HTR-8/SVneo (cell line): ENCODE data around the gene ALX4.
A peak's percentile ranks its signal among the peaks of the same experiment; 100 is the strongest.

ENCODE experiments used
- DNase-seq: peaks from one replicate; pipeline ENCODE4 v3.0.0; 2011; ENCODE audit warnings: low spot score, mixed read lengths; ENCODE audit not compliant: insufficient read length
- FAIRE-seq: peaks from 2 replicates; lab custom pipeline; 2011; peaks lifted over from hg19 to GRCh38; lab: Jason Lieb, UNC

ALX4 gene

DNA sequence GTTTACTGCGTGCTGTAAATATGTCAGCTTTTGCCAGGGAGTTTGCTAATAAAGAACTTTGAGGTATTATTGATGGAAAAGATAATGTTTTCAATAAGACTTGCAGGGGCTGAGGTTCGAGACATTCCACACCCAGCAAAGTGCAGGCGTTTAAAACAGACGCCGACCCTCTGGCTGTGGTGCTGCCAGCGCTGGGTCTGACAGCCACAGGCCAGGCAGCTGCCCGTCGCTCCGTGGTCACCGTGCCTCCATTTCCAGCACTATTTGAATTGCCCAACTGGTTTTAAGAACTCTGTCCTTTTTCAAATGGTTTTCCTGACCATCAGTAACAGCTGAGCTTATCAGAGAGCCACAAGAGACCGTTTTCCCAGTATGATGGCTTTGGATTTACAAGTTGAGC lies 28.1 kb upstream of the ALX4 start:
- no peak for DNase-seq
- FAIRE-seq, result no peak

DNA sequence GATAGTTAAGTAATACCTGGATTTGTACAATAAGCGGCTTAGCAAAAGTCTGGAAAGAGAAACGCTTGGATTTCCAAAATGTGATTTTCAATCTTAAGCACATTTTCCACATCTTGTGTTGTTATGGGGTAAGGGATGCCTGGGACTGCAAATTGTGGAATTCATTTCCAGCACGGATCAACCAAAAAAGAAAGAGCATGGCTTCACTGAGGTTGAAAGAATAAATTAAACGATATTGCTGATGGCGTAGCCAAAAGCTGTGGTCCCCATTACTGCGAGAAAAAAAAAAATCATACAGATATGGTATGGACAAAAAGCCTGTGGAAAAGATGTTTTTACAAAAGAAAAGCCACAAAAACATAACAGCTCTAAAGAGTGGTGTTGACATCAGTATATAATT lies 26.0 kb upstream of the ALX4 start:
- FAIRE-seq, result no peak

DNA sequence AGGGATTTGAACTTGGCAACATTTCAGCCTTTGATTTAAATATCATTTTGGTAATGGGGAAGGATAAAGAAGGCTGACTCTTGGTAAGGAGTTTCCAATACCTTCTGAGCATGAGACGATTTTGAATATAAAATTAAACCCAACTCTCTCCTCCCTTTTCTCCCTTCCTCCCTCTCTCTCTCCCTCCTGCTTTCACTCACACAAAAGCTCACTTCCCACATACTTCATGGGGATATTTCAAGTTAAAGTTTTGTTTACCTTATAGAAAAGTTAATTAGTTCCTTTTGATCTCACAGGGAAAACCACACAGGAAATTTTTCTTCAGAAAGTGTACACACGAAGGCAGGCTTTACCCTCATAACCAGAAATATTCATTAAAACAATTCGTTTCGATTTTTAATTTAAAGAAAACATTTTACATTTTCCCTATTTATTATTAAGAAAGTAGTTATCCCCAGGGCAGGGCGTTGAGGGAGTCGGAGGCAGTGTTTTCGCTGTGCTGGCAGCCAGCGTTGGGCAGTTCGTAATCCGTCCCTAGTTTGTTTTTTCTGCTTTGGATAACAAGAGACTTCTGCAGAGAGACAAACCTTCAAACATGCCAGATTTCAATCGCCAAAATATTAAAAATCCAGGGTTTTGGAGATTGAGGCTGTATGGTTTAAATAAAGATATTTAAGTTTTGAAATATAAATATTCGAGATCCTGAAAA lies 25.3 kb upstream of the ALX4 start:
- FAIRE-seq, result no peak
- DNase-seq, result no peak

More for the DNA sequence above, 26.0 kb upstream of the ALX4 start:
- DNase-seq, result no peak

DNA sequence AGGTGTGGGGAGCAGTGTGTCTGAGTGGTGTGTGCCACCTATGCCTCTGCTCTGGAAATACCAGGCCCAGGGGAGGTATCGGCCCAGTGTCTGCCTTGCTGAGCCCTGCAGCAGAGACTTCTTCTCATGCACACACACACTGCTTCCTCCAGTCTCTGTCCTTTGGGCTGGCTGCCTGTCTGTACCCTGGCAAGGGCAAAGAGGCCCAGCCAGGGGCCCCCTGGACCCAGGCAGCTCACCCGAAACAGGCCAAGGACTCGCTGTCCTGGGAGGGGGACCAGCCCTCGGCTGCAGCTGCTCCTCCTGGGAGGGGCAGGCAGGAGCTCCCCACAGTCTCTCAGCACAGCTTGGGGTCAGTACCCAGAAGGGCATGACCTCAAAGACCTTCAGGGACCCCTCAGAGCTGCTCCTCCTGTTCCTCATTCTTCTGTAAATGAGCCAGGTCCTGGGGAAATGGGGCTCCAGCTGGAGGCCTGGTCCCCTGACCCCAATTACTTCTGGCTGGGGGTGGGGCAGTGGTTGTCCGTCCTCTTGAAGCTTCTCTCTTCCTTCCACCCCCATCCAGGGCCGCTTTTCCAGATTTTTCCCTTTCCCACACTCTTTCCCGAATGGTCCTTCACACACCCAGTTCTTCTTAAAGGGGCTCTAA lies 24.5 kb upstream of the ALX4 start:
- DNase-seq, result no peak
- no peak for FAIRE-seq

DNA sequence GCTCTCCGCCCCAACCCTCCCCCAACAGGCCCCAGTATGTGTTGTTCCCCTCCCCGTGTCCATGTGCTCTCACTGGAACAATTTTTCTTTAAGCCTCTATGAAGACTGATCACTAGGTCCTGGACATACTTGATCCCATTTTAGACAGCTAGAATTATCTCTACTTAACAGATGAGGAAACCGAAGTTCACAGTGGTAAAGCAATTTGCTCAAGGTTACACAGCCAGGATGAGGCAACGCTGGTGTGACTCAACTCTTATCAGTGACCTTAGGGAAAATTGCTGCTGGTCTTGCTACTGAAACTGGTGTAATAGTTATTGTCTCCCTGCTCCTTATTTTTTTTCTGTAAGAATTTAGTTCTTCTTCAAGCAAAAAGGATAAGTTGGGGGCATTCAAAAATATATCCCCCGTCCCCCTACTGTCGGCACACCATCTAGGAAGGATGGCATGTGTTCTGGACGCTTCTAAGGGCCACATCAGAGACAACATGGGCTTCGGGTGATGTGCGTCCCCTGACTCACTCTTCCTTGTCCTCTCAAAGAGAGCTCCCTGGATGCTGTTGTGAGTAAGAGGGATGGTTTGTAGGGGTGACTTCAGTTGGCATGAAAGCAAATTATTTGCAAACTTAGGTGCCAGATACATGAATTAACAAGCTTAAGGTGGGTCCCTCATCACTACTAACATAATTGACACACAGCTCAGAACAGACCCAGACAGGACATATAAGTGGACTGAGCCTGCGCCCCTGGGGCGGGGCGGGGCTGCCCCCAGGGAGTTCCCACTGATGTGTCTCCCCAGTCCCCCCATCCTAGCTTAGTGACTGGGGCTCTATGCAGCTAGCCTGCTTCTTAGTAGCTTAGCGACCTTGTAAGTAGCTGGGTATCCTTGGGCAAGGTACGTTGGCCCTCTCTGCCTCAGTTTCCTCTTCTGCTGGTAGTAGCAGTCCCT lies 23.6 kb upstream of the ALX4 start:
- DNase-seq, result no peak
- no peak for FAIRE-seq

DNA sequence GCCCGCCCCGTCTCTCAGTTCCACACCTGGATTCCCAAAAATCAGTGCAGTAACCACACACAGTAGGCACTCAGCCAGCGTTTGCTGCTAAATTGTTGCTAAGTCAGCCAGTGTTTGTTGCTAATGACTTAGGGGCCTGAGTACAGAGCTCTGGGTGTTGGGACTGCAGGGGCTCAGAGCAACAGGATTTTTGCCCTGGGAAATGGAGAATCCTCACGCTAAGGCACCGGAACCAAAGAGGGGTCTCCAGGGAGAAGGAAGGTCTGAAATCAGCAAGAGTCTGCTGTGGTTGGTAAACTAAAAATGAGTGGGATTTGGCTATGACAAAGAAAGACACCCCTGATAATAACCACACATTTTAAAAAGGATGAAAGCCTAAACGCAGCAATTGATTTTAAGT lies 22.7 kb upstream of the ALX4 start:
- FAIRE-seq (no peak), DNase-seq (no peak)

DNA sequence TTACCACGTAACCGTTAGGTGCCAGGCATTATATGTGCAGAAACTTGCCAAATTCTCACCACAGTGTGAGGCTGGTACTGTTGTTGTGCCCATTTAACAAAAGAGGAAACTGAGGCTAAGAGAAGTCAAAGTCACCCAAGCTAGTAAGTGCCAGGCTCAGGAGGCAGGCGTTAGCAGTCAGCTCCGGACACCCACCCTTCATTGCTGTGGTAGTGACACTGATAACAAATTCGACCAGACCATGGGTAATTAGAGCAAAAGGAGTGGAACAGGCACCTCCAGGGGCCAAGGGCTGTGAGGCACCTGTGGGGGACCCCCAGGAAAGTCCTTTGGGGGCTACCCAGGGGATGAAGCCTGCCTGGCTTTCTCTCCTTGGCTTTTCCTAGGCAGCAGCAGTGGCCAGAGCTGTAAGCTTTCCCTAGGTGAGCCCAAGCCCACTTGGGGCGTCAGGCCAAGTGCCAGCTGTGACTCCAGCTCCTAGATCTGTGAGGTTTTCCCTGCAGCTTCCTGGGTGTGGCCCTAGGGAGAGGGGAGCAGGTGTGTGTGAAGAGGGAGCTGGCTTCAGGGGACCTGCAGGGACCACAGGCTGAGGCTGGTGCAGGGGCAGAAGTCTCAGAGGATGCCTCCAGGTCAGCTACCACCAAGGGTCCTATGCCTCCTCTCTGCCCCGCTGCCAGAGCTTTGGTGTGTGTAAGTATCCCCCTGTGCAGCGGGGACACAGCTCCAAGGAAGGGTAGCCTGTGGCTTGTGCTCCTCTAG lies 19.7 kb upstream of the ALX4 start:
- FAIRE-seq, result no peak
- no peak for DNase-seq

DNA sequence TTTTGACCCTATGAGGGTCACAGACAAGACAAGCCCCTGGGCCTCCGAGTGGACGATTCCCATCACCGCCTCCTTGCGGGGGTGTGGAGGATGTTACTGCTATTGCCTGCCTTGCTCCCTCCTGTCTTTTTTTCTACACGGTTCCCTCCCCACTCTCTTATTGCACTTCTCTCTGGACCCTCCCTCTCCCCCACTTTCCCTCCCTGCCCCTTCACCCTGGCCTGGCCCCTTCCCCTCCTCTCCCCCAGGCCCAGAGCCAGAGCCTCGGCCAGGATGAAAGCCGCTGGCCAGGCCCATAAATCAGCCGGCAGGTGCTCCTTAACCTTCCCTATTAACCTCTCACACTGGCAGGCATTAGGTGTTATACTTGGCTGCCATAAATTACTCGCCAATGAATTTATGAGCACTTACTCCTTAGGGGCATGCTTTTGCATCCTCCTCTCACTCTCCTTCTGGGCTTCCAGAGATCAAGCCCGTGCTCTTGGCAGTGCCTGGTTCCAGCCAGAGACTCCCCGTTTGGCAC lies 18.3 kb upstream of the ALX4 start:
- FAIRE-seq, result no peak
- no peak for DNase-seq

DNA sequence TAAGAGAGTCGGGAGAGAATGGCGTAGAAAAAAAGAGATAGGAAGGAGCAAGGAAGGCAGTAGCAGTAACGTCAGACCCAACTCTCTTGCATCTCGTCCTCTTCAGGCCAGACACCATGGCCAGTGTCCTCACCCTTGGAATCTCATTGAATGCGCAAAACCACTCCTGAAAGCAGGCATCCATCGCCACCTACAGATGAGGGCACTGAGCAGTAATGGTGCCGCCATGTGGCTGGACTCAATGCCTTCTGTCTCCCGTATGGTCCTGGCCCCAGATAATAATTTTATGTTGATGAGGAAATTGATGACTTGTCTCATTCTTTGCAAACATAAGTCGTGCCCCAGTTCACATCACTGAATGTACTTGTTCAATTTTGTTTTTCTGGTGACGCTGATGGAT lies 17.8 kb upstream of the ALX4 start:
- FAIRE-seq (no peak), DNase-seq (no peak)

DNA sequence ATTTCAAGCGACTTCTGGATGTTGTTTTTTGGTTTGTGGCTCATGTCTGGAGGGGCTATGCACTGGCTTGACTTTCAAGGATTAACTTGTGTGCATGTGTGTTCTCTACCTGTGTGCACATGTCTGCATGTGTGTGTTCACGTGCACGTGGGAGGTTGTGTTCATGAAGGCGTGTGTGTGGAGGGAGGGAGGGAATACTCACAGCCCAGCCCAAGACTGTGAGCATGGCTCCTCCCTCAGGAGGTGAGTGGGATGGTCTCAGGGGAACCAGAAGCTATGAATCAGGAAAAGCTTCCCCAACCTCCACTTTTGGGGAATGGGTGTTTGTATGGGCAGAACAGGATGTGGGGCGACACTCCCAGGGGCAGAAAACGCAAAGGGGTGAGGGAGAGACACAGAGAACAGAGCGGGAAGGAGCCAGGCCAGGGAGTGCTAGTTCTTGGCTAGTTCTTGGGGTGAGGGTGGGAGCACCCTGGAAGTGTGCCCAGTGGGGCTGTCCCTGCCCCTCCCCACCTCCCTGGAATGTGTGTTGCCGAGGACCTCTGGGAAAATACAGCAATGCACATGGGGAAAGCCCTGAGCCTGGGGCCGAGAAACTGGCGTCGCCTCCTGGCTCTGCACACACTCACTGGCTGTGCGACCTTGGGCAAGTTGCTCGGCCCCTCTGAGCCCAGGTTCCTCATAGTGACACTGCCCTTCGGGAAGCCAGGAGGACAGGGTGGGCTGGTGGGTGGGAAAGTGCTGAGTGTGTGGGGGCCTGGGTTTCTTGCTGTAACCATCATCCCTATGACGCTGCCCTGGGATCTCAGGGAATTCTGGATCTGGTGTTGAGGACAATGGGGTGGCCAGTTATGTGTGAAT lies 16.9 kb upstream of the ALX4 start:
- DNase-seq (no peak), FAIRE-seq (peak; percentile 70)

DNA sequence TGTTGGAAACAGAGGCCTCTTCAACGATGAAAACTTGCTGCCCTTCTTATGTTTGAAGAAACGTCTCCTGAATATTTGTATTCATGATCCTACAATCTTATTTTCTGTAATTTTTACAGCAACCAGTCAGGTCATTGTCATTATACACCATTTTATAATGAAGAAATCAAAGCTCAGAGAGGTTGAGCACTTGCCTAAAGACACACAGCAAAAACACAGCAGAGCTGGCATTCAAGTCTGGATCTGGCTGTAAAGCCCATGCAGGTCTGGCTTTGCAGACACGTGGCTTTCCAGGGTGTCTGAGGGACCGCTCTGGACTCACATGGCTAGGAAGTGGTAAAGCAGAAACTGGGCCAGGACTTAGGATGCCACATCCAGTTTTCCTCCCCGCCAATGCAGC lies 15.8 kb upstream of the ALX4 start:
- FAIRE-seq (no peak), DNase-seq (no peak)

DNA sequence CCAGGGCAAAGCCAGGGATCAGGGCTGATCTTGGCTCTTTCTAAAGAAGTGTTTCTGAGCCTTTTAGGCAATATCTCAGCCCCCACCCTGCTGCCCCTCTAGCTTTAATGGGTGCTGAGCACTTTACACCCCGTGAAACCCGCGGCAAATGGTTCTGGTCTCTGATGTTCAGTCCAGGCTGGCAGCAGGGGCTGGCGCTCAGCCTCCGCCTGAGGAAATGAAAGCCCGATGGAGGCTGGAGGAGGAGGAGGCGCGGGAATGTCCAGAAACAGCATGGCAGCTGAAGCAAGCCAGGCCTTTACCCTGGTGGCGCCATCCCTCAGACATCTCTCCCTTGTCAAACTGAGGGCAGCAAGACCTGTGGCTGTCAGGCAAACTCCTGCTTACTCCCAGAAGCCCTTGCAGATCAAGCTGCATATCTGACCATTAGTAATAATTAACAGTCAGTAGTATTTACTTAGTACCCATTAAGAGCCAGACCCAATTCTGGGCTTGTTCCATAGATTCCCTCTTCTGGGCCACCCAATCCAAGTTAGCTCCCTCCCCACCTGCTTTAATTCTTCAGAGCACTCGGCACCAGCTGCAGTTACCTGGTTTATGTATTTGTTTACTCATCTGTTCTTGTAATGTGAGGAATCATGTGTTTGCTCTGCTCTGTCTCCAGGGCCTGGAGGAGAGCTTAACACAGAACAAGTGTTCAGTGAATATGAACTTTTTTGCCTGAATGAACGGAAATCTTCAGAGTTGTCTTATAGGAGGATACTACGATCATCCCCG lies 15.0 kb upstream of the ALX4 start:
- DNase-seq (no peak), FAIRE-seq (no peak)

DNA sequence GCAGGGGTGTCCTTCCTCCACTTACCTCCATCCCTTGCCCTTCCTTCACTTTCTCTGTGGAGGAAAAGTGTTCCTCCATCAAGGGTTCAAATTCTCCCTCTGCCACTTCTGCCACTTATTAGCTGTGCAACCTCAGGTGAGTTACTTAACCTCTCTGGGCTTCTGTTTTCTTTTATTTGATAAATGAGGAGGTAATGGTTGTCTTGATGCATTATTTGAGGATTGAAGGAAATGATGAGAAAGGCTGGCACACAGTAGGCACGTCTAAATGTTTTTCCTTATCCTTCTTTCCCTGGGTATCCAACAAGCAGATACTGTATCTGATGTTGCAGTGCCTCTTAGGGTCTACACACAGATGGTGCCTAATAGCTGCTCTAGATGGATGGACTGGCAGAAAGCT lies 14.3 kb upstream of the ALX4 start:
- FAIRE-seq (no peak), DNase-seq (no peak)

DNA sequence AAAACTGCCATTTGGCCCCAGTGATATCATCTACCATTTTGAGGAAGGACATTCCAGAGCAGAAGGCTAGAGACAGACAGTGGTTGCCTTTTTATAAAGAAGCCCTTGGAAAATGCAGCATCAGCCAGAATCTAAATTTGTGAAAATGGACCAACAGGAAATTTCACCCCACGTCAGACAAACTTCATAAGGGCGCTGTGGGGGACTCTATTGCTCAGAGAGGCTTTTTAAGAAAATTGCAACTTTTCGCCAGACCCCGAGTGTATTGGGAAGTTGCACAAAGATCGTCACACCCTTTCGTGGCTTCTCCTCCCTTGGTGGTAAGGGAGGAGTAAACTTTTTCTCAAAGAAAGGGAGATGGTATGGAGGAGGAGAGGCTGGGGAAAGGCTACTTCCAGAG lies 12.3 kb upstream of the ALX4 start:
- DNase-seq (no peak), FAIRE-seq (no peak)

DNA sequence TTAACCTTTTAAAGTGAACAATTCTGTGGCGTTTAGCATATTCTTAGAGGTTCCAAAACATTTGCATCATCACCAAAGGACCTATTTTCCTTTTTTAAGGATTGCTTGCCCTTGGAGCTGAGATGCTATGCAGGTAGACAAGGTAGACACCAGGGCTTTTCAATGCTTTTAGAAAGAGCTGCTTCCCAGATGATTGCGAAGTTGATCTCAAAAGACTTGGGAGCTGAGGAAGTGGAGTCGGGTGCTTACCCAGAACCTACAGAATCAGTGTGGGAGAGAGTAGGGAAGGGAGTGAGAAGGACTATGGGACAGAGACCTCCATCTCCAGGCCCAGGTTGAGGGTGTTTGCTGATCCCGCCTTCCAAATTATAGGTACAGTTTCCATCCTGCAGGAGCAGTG lies 11.1 kb upstream of the ALX4 start:
- FAIRE-seq (no peak), DNase-seq (no peak)

DNA sequence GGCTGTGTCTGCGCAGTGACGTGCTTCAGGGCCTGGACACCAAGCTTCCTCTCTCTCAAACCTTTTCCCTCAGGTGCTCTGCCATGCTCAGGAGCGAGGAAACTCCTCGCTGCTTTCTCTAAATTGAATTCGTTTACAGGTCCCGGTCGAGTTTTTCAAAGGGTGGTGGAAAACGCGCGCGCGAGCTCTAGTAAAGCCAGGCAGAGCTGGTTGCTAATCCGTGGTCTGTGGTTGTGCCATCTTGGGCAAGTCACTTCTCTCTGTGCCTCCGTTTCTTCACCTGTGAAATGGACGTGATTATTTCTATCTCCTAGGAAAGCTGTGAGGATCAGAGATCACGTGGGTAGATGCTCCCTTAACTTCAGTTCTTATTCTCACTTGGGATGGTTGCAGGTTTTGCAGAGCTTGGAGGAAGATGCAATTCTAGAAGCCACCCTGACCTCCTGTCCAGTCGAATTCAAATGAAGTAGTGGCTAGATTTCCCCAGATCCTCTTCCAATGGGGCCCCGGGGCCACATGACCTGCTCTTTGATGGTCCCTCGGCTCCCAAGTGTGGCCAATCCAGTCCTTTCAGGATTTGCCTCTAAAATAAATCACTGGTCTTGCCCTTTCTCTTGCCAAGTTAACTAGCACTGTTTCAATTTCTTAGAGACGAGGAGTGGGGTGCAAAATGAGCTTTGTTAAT lies 10.5 kb upstream of the ALX4 start:
- DNase-seq (no peak), FAIRE-seq (no peak)

DNA sequence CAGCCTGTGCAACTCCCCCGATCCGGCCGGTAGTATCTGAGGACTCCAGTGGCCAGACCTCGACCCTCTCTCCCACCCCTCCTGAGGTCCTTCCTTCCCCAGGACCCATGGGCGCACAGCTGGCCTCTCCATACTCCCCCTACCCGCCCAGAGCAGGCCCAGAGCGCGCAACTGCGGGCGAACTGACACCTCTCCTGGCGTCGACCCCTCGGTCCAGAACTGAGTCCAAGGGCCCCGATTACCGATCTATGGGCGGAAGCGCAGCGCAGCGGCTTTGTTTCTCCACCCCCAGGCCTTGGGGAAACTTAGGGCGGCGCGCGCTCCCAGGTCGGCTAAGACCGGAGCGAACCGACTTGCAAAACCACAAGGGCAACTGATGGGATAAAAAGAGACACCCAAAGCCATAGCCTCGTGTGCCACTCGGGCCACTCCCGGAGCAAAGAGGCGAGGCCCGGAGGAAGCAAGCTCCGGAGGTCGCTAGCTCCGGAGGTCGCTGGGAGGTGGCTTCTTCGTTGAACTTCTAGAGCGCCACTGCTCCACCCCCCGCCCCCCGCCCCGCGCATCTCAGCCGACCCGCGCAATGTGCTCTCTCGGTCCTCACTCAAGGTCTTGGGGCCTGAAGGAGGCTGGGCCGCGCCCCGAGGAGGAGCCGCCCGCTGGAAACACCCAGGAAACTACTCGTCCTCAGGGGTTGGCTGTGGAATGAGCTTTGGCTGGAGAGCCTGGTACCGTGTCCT lies 9.8 kb upstream of the ALX4 start:
- no peak for DNase-seq
- no peak for FAIRE-seq
